ENCODE data around the gene SLC43A1.
A peak's percentile ranks its signal among the peaks of the same experiment; 100 is the strongest.

SLC43A1 gene

DNA sequence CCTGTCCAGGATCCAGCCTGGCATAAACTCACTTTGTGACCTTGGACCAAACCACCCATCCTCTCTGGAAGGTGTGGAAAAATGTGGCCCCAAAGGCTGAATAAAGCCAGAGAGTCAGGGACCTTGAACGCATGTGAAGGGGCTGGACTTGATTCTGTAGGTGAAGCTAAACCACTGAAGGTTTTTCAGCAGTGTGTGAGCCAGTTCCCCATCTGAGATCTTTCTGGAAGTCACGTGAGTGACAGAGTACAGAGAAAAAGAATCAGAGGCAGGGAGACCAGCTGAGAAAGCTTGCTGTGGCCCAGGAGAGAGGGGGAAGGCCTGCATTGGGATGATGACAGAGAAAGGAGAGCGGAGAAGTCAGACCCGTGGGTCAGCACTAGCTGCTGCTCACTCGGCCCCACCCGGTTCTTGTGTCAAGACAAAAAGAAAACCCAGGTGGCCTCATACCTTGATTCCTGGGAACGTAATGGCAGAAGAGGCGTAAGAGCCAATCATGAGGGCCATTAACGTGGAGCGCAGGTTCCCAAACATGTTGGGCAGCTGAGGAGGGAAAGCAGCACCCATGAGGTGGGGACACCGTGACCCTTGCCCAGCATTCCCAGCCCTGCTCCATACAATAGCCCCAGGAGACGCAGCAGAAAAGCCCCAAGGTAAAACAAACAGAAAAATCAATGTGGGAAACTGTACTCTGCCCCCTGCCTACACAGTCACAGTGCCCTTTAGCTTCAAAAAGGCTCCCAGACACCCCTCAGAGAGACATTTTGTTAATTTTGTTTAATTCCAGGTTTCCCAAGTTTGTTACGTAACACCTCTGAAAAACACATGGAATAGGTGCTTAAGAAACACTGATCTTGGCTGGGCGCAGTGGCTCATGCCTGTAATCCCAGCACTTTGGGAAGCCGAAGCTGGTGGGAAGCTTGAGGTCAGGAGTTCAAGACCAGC lies 17.9 kb downstream of the SLC43A1 start:
- peak; percentile 82 for DNase-seq

DNA sequence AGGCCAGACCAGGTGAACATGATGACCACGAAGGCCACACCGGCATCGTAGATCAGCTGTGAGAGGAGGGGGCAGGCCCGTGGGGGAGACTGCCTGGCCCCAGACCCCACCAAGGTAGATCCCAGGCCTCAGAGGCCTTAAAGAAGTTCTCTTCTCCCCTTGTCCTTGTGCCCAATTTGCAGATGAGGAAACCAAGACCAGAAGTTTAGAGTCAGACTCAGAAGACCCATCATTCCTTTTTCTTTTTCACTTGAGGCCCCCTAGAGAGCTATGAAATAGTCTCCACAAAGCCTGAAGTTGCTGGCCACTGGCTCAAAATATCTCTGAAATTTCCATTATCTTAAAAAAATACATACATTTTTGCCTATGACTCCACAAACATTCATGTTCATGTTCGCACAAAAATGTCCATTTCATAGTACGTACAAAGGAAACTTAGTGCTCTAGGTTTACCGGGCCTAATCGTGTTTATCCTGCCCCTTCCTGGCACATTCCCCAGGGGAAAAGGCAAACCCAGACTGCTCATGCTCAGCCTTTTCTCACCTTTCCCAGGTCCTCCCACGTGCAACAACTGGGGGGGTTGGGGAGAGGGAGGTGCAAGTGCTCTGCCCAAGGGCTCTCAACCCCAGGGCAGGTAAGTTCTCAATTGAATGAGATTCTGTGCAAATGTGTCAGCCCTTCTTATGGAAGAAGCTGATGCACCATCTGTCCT lies 19.2 kb downstream of the SLC43A1 start:
- peak; percentile 96 for DNase-seq

DNA sequence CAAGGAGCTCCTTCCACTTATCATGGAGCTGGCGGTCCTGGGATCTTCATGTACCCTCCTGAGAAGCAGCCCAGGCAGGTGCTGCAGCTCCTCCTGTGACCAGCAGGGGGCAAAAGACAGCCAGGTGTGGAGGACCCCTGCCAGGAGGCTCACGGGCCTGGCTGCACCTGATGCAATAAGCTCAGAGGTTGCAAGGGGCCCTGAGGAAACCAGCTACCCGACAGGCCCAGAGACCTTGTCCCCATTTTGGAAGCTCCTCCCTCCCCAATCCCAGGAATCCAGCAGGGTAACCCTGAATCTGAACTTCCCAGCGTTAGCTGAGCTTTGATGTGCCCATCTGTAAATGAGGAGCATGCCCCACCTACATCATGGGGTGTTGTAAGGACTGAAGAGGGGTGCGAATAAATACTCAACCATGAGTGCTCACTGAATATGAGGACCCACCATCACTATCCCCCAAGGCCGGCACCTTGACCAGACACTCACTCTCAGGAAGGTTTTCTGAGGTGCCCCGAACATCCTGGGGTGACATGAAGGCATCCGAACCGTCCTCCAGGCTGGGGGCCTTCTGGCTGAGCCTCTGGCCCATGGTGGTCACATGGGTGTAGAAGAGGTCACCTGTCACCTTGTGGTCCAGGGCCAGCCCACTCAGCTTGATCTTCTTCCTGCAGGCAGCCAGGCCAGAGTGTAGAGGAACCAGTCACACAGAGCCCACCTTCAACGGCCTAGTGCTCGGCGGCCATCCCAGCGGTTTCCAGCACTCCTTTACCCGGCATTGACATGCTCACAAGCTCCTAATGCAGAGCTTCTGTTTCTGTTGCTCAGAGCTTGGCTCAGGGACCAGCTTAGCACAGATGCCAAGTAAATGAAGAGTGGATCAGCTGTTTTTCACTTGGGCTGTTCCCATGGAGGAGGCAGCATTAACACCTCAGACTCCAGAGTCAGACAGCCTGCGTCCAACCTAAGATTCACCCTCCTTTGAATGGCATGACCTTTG lies 21.7 kb downstream of the SLC43A1 start:
- peak; percentile 82 for DNase-seq

DNA sequence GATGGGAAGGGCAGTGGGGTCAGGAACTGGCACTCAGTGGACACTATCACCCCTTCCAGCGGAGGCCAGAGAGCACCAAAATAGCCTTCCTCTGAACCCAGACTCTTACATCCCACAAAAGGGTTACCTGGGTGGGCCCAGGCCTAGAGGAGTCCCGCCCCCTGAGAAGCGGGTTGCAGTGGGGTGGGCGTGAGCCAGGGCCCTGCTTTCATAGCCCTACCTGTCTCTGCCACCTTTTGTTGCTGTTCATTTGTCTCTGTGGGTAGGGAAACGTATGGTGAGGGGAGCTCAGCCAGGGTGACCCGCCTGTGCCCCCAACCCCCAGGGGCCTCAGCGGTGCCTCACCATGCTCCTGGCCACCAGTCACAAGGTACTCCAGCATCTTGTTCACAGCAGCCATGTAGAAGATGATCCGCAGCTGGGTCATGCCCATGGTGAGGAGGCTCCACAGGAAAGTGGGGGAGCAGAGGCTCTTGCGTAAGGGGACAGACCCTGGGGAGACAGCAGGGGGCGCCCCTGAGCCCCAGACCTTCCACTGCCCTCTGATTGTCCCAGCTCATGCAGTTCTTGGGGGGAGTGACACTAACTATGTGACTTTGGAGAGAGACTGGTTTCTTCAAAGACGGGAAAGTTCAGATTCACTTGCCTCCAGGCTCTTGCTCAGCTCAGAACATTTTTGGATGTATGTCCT lies 24.0 kb downstream of the SLC43A1 start:
- DNase-seq = peak; percentile 54

DNA sequence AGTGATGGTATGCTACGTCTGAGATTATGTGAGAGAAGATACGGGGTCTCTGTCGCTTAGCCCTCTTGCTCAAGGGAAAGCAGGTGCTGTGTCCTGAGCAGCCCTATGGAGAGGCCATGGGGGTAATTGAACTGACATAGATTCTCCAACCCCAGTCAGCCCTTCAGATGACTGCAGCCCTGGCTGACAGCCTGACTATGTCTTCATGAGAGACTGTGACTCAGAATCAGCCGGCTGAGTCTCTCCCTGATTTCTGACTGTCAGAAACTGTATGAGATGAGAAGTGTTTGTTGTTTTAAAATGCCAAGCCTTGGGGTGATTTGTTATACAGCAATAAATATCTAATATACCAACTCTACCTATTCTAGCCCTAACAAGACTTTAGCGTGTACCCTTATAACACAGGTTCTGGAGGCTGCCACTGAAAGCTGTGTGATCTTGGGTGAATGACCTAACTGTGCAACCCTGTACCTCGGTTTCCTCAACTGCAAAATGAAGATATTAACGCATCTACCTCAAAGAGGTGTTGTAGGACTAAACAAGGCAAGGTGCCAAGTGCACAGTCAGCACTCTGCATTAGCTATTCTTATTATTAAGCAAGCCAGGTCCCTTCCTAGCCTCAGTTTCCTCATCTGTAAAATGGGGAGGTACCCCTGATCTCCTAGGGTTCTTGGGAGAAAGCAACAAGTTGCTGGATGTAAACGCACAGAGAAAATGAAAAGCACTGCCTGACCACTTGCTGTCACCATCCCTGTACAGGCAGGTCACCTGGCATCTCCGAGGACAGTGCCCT lies 24.9 kb downstream of the SLC43A1 start:
- DNase-seq = no peak

DNA sequence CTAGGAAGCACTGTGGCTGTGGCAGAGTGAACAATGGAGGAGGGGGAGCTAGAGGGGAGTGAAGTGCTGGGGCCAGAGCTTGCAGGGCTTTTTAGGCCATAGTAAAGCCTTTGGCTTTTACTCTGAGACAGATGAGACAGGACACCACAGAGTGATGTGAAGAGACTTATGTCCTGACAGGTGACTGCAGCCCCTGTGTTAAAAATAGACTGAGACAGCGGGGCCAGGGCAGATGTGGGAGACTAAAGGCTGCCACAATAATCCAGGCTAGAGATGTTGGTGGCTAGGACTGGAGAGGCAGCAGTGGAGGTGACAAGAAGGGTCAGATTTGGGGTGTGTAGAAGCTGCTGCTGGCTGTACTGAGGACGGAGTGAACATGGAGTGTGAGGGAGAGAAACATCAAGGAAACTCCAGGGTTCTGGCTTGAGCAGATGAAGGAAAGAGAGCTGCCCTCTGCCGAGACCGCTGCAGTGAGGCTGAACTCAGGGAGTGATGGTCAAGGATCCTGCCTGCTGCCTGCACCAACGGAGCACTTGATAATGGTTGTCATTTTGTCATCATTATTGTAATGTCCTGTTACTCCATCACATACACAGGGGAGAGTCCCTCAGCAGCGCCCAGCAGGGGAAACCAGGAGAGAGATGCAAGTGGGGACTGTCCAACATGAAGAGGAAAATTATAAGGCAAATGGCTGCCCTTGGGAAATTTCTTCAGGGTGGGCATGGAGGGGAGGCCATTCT lies 27.4 kb downstream of the SLC43A1 start:
- DNase-seq = no peak

DNA sequence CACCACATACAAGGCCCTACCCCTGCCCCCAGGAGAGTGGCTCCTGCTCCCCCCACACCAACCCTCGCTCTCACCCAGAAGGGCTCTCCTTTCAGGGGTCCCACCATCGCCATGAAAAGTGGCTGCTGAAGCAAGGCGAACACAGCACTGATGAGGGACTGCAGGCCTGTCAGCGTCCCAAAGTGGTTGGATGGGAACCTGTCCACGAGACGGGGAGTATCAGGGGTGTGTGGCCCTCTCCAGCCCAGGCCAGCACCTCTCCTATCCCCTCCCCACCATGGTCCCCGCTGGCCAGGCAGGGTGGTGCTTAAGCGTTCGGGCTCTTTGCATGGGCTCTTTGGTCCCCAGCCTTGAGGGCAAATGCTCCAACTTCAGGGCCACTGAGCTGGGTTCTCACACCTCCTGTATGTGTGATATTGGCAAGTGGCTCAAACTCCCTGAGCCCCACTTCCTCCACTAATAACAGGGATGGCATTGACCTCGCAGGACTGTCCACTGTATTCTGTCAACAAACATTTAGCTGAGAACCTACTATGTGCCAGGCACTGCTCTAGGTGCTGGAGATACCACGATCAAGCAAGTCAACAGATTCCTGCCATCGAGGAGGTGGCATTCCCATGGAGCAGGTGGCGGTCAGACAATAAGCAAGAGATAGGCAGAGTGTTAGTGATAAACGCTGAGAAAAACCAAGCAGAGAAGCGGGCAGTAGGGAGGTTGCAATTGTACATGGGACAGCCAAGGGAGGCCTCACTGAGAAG lies 28.3 kb downstream of the SLC43A1 start:
- no peak for DNase-seq

DNA sequence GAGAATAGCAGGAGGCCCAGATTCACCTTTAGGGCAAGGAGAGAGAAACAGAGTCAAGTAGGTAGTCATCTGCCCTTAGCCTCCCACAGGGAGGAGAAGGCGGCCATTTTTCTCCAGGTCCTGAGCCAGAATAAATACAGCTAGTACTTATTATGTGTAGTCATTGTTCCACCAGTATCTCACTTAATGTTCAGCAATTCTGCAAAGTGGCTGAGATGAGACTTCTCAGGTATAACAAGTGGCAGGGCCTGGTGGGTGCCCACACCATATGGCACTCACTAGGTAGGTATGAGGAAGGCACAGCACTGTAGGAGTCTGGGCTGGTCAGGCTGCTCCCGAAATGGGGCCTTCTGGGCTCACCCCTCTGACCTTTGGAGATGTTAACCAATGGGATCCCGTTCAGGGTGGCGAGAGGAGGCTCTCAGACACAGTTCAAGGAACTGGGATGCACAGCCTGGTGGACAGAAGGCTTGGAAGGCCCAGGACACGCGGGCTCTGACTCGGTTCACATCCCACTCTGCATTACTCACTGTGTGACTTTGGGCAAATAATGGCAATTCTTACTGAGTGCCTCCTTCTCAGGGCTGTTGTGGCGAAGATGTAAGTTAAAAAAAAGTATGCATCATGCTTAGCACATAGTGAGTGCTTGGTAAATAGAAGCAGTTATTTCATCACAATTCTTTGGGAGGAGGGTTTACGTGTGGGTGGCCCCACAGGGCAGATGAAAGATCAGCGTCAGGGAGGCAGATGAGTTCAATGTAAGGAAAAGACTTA lies 30.1 kb downstream of the SLC43A1 start:
- DNase-seq = no peak

DNA sequence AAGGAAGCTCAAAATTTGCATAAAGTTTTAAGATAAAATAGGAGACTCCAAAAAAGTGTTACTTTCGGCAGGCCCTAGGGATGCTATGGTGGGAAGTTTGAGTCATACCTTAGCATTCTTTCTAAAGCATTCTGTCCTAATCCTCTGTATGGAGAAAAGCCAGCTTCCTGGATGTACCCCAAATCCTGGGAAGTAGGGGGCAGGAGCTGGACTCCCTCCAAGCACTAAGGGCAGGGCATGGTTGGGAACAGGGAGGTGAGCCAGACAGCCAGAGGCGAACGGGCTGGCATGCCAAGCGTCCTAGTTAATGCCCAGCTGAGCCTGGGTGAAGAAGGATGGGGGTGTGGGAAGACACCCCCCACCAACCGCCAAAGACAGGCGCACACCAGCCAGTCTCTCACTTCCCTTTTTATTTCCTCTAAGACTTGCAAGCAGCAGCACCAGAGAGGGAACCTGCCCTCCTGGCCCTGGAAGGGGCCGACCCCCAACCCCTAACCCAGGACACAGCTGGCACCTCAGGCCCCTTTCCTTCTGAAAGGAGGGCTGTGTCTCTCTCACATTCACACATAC lies 31.3 kb downstream of the SLC43A1 start:
- no peak for DNase-seq

DNA sequence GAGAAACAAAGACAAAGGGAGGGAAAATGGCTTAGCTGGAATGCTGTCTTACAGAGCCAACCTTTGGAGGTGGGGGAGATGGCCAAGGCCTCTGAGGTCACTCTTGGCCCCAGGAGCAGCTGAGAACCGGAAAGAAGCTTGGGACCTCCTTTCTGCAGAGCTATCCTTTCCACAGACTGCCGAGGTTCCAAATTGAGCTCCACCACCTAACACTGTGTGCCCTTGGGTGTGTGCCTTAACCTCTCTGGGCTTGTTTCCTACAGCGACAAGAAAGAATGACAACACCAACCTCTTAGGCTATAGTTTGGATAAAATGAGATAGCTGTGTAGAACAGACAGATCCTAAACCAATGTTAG lies 32.0 kb downstream of the SLC43A1 start:
- DNase-seq = no peak

DNA sequence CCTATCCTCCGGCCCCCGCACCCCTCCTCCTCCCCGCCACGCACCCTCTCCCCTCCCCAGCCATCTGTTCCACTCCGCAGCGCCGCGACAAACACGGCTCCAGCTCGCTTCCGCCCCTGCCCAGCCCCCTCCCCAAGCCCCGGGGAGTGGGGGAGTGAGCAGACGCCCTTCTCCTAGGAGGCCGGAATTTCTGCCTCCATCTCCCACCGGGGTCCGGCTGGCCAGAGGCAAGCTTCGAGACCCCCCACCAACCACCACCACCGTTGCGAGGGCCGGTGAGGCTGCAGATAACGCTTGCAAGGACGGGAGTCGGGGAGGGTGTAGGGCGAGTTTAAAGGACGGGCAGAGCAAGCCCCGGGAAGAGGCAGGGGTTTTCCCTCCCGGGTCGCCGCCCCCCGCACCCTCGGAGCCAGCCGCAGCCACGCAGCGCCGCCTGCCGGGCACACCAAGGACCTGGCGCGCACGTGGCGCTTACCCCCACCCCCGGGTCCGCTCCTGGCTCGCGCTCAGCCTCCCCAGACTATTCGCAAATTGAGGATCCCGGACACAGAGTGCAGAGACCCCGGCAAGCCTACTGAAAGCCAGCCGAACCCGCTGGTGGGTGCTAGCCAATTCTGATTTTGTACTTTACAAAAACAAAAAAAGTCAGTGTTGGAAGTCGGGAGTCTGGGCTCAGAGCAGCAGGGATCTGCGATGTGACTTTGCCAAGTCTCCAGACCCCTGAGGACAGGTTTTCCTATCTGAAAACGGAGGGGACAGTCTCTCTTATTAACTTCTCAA lies 32.5 kb downstream of the SLC43A1 start:
- DNase-seq = peak; percentile 90

DNA sequence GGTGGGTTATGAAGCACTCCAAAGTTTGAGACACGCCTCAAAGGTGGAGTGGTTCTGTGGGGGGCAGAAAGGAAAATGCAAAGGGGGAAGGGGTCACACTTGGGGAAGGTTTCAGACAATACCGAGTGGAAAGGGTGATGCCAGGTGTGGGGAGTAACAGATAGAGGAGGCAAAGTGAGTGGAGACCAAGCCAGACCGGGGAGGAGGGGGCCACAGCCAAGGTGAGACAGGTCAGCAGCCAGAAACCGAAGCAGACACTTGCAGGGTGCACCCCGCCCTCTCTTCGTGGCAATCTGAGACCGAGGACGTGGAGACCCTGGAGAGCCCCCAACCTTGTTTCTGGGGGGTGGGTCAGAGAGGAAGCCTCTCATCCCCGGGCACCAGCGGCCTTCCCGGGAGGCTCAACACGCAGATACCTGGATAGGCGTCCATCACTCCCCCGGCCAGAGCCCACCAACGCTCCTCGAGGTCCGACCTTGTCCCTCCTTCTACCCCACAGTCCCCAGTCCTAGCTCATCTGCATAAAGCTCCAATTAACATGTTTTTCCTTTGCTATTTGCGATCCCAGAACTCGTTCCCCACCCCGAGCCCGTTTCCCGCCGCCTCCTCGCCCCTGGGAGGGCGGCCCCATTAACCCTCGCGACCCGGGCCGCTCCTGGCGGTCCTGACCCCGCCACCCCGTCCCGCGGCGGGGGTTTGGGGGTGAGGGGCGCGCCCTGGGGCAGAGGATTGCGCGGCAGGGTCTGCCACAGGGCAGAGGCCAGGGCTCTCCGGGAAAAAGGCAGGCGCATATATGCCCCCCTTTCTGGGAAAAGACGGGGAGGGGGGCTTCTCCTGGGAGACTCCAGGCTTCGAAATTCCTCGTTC lies 33.4 kb downstream of the SLC43A1 start:
- DNase-seq = peak; percentile 46

DNA sequence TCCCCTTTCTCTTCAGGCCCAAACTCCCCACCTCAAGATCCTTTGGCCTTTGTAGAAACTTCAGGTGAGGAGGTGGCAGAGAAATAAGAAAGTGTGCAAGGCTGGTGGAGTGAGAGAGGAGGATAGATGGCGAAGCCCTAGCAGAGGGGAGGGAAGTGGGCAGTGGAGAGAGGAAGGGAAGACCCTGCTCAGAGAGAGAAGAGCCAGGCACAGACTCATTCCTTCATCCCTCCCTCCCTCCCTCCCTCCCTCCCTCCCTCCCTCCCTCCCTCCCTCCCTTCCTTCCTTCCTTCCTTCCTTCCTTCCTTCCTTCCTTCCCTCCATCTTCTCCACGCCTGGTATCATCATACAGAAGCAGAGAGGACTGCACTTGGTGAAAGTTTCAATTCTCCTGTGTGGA lies 34.2 kb downstream of the SLC43A1 start:
- DNase-seq = no peak

DNA sequence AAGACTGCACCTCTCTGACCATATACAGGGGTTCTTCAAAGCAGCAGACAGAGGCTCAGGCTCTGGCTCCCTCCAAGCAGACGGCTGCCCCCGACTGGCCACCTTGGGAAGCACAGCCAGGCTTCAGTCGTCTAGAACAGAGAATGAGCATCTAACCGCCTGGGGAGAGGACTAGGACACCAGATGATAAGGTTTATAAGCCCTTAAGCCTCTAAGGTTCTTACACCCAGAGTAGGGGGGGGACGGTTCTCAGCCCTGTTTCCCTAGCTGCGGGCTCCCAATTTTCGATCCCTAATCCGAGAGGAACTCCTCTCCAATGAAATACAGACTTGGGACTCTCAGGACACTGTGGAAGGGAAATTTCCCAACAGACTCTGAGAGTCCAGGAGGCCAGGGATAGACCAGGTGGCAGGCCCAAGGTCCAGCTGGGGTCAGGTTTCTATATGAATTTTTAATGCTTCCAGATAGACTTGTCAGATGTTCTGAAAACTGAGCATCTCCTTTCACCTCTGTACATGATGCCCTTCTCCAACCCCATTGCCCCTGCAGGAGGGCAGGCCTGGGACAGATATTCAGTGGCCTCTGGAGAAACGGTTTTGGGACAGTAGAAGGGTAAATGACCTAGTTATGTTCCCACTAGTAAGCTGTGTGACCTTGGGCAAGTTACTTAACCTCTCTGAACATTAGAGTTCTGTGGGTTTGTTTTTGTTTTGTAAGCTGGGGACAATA lies 34.9 kb downstream of the SLC43A1 start:
- peak; percentile 77 for DNase-seq

DNA sequence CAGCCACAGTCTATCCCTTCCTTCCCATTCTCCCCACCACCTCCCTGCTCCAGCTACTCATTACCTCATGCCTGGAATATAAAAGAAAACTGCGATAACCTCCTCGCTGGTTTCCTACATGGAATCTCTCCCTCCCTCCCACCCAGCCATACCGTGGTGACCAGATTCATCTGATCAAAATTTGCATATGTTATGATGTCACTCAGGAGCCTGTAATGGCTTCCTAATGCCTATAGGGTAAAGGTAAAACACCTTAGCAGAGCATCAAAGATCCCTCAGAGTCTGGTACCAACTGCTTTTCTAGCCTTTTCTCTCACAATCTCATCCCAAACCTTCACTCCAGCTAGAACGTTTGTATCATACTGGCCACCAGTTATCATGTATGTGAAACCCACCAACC lies 35.6 kb downstream of the SLC43A1 start:
- DNase-seq = peak; percentile 39

DNA sequence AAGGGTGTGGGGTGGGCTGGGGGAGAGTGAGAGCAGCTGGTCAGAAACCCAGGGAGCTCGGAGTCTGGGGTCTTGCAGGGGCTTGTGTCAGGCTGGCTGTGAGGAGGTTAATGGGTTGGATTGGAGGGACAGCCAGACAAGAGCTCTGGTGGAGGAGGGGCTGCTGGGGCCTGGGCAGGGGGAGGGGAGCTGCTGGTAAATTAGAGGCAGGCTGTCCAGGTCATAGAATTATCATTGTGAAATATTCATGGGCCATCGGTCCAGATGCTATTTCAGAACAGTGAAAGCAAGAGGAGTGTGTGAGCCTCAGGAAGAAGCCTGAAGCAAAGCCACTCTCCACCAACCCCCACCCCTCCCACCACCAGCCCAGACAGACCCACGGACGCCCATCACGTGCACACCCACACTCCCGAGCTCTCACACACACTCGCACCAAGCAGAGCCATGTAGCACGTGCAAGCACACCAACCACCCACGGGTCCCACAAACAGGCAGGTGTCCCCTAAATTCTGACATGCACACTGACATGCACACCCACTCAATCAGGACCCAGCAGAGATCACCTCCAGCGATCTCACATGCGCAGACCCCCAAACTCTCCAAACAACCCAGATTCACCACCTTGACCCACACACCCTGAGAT lies 36.4 kb downstream of the SLC43A1 start:
- peak; percentile 25 for DNase-seq

Data from NCI-H69 (cell line).